Measurements from ENCODE around the gene GPANK1.

DNA sequence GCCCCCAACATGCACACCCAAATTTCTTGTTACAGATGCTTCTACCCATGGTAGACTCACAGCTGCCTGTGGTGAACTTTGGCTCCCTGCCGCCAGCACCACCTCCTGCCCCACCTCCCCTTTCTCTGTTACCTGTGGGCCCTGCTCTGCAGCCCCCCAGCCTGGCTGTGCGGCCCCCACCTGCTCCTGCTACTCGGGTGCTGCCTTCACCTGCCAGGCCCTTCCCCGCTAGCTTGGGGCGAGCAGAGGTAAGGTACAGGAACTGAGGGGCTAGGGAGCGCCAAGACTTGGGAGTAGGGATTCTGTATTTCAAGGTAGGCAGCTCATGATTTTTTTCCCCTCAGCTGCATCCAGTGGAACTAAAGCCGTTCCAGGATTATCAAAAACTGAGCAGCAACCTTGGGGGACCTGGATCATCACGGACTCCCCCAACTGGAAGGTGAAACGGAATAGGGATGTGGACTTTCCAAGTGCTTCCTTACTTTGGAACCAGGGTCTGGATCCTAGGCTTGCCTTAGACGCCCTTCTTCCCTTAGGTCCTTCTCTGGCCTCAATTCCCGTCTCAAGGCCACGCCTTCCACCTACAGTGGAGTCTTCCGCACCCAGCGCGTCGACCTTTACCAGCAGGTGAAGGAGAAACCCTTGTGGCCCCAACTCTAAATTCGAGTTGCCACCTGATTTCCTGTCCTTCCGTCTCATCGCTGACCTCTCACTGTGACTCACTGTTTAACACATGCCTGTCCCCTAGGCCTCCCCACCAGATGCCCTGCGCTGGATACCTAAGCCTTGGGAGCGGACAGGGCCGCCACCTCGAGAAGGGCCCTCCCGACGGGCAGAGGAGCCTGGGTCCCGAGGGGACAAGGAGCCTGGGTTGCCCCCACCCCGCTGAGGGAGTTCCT is 27.9 kb downstream of the GPANK1 start:
- no peak for TF ChIP-seq SUZ12 (IDR thresholded peaks at IDR 0.05; ENCODE audit: extremely low read depth, insufficient read depth, insufficient read length)
- no peak for TF ChIP-seq ZNF274 (IDR thresholded peaks at IDR 0.05; ENCODE audit: low read depth, low read length)
